HL-60 (cell line): ENCODE results near the gene MAP7D2.

Source experiments
- DNase-seq, 2 experiments: peaks; one replicate each; pipeline ENCODE4 v3.0.0-alpha.2; 2010 to 2020; ENCODE audit warnings: low read depth in 1 of 2, low spot score in 1 of 2
- H3K27ac ChIP-seq: fragments of 250-450 bp; sonication (Bioruptor Pico); replicated peaks from 2 replicates; pipeline ENCODE4 v1.5.1; 2020; ENCODE audit warnings: mild to moderate bottlenecking, moderate library complexity
- H3K27me3 ChIP-seq: fragments of 250-450 bp; sonication (Bioruptor Pico); 2 replicates; pipeline ENCODE4 v1.5.1; 2021; ENCODE audit warnings: mild to moderate bottlenecking, moderate library complexity; ENCODE audit not compliant: insufficient read depth, poor library complexity, severe bottlenecking
- H3K4me3 ChIP-seq: replicated peaks from 2 replicates; pipeline ENCODE4 v1.5.1; 2011; ENCODE audit warnings: mild to moderate bottlenecking, control low read depth, low read length; ENCODE audit not compliant: insufficient read depth
- CTCF ChIP-seq: IDR thresholded peaks from one replicate; pipeline ENCODE4 v1.5.1; 2011; ENCODE audit warnings: low read length, control low read depth, inconsistent platforms; ENCODE audit not compliant: insufficient read depth
- GABPA ChIP-seq: IDR thresholded peaks from 2 replicates; pipeline ENCODE4 v1.6.1; 2012; ENCODE audit warnings: low read depth
- POLR2AphosphoS5 ChIP-seq: IDR thresholded peaks from 2 replicates; pipeline ENCODE4 v1.6.1; 2012; ENCODE audit warnings: low read depth
- REST ChIP-seq: IDR thresholded peaks from 2 replicates; pipeline ENCODE4 v1.6.1; 2012; ENCODE audit warnings: low read depth; ENCODE audit not compliant: insufficient replicate concordance
- SPI1 ChIP-seq: IDR thresholded peaks from 2 replicates; pipeline ENCODE4 v1.6.1; 2012; ENCODE audit warnings: low read depth, mild to moderate bottlenecking, borderline replicate concordance

MAP7D2 gene

GRCh38 chrX:20071511-20072079 lies 45.1 kb downstream of the MAP7D2 start:
- no peak overlapping the region for H3K27ac ChIP-seq
- TF ChIP-seq SPI1 (no peak), CTCF (no peak), REST (no peak), GABPA (no peak), POLR2AphosphoS5 (no peak)
- no peak overlapping the region for H3K4me3 ChIP-seq
- no peak for DNase-seq
- H3K27me3 ChIP-seq = no peaks in the 10 kb centered on the region

GRCh38 chrX:20067709-20068561 lies 48.8 kb downstream of the MAP7D2 start:
- DNase-seq = peak; percentile 26 to 53
- Histone ChIP-seq H3K27me3 (no peaks in the 10 kb centered on the region), H3K4me3 (no peak overlapping the region), H3K27ac (no peak overlapping the region)
- TF ChIP-seq SPI1 = no peak

GRCh38 chrX:20066968-20067708 lies 49.6 kb downstream of the MAP7D2 start:
- H3K27me3 ChIP-seq = no peaks in the 10 kb centered on the region
- no peak for TF ChIP-seq GABPA
- no peak for TF ChIP-seq POLR2AphosphoS5
- TF ChIP-seq CTCF = peak; percentile 20
- DNase-seq = peak in 1 of 2 experiments; percentile 43
- H3K4me3 ChIP-seq = no peak overlapping the region
- H3K27ac ChIP-seq = no peak overlapping the region

- TF ChIP-seq CTCF = no peak
- TF ChIP-seq SPI1 = no peak
- DNase-seq = no peak
- Histone ChIP-seq H3K27me3 (no peaks in the 10 kb centered on the region), H3K27ac (no peak overlapping the region), H3K4me3 (no peak overlapping the region)
These were observed 52.9 kb downstream of the MAP7D2 start for GRCh38 chrX:20063716-20064351.
